D341Med (cell line): ENCODE results near the gene CAMK2B.
A peak's percentile ranks its signal among the peaks of the same experiment; 100 is the strongest.

Experiments
- DNase-seq: peaks from one replicate; pipeline ENCODE4 v3.0.0; 2012; ENCODE audit warnings: low spot score

CAMK2B gene

DNA sequence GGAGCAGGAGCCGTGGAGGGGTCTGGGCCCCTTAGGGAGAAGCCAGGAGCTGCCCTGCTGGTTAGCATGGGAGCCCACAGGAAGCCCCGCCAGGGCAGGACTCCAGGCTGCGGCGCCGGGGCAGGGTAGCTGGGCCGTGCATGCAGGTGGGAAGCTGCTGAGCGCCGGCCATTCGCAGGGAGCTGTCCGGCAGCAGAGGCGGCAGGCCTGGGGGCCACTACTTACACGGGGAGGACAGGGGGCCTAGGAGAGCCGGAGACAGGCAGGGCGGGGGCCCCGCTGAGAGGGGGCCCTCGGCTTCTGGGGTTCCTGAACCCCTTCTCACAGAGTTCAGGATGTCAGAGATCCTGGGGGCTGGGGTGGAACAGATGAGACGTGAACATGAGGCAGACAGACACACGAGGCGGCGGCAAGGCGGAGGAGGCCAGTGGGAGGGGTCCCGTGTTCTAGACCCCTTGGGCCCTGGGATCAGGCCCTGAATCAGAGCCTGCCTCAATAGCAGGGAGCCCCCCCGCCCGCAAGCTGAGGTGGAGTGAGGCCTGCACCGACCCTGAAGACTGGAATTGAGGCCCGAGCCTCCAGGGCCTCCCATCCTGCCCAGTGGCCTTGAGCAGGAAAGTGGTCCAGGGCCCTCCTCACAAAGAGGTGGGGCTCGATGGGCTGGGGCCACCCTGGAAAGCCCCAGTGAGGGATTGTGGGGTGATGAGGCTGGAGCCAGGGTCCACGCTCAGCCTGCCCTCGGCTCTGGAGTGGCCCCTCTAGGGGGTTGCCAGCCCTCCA, 96.6 kb downstream of the CAMK2B start:
- DNase-seq: no peak

DNA sequence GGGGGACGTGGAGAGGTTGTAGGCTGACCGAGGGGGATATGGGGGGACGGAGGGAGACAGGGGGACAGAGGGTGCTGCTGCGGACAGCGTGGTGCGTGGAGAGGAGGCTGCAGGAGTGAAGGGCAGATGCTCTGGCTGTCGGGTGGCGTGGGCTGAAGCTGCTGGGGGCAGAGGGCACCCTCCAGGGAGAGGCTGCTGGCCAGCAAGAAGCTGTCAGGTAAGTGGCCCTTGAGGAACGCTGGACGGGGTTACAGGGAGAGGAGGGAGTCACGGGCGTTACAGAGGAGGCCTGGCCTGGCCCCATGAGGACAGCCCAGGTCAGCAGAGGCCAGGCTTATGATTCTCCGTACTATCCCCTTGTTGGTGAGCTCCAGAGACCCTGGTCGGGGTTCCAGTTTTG, 97.5 kb downstream of the CAMK2B start:
- no peak for DNase-seq

DNA sequence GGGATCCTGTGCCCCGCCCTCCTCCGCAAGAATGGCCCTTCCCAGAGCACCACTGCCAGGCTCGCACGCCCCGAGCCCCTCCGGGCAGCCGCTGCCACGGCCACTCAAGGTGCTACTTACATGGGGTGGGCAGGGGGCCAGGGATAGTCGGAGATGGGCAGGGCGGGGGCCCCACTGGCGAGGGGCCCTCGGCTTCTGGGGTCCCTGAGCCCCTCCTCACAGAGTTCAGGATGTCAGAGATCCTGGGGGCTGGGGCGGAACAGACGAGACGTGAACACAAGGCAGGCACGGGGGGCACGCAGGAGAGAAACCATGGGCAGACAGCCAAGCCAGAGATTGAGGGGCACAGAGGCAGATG, 99.0 kb downstream of the CAMK2B start:
- DNase-seq: no peak

DNA sequence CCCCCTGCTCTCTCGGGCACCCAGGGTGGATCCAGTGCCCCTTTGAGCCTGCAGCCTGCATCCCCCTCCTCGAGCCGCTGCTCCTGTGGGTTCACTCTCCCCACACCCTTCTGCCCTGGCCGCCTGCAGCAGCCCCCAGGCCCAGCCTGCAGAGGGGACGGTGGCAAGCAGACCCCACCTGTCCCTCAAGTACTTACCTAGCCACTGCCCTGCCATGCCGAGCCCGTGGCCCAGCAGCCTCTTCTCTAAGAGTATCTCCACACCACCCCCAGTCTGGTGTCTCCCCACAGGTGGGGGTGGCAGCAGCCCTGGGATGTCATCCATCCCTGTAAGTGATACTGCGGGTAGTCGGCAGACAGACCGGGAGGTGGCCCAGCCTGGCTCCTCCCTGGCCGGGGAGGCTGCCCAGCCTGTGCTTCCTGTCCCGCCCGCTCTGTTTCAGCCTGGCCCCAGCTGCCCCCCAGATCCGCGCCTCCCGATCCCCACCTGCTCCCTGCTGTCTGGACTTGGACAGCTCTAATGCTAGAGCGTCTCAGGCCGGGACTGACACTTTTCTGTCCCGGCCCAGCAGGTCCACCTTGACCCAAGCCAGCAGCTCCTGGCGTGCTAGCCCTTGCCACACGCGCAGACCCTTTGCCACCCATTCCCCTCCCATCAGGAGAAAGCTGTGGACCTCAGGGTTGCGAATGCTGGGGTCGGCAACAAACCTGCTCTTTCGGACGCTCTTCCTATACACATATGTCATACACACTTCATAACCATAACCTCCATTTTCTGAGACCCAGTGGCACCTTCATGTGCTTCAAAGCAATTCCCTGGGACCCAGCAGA, 99.6 kb downstream of the CAMK2B start:
- DNase-seq: no peak

DNA sequence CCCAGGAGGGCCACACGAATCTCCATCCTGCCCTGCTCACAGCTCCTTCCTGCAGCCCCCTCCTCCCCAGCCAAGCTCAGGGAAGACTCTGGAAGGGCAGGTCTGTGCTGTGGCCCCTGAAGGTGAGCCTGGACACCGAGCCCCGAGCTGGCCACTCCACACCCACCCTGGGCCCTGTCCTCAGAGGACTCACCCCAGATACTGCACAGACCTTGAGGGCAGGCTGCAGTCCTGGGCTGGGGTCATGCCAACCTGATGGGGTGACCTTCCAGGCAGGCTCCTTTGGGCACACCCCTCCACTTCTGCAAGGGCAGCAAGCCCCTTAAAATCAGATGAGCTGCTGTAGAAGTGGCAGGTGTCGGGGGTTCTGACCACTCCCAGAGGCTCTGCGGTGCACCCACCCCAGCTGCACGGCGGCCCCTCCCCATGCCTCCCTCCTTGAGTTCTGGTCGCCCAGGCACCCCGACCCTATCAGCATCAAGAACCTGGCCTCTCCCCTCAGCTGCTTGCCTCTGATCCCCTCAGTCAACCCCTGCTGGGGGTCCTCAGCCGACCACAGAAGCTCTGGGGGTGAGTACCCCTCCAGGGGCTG, 100.3 kb downstream of the CAMK2B start:
- DNase-seq: no peak

DNA sequence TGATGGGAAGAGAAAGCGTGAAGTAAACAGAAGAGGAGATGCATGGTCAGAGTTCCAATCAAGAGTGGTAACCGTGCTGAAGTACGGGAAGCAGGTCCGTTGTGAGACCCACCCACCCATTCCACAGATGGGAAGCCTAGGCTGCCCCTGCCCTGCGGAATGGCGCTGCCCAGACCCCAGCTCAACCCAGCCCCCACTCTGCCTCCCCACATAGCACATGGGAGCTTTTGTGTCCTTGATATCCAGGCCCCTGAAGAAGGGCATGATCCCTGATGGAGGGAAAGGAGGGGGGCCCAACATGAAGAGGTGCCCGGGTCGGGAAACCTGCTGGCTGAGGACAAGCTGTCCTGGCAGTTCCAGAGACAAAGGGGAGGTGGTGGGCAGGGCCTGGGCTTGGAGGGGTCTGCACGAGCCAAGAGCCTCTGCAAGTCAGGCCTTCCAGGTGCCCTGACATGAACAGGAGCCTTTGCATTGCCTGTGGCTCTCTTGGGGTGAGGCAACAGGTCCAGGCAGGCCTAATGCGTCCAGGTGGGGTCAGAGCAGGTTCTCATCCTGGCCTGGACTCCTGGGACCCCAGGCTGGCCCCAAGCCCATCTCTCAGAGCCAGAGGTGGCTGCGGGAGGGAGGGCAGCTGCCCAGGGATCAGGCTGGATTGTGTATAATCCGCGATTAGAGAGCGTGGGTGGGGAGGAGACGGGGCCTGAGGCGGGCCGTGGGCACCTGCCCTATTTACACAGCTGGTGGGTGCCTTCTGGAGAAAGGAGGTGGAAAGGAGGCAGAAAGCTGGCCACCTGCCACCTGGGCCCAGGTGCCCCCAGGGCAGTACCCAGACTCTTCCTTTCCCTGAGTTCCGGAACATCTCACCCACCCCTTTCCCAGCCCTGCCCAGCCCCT, 101.1 kb downstream of the CAMK2B start:
- peak; percentile 83 for DNase-seq

DNA sequence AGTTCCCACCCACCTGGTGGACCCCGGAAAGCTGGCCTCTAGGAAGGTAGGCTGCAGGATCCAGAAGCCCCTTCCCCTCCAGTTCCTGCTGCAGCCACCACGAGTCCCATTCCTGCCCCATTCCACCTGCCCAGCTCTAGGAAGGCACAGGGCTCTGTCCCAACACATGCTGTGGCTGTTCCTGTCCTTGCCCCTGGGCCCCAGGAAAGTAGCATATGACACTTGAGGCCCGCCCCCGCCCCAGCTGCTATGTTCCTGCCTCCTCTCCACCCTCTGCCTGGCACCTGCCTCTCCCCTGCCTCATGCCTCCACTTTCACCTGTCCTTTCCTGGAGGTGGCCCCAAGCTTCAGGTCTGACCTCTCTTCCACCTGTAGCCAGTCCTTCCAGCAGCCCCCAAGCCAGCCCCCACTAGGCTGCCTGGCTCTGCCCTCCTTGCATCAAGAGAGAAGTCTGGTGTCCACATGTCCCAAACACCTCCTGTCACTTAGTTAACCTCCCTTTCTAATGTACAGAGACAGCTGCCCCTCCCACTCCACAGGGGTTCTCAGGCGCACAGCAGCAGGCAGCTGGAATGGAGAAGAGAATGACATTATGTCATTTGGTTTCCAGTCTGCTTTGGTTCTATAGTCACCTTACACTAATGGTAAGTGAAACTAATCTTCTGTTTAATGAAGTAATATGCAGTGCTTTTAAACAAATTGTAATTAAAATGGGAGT, 101.9 kb downstream of the CAMK2B start:
- no peak for DNase-seq

DNA sequence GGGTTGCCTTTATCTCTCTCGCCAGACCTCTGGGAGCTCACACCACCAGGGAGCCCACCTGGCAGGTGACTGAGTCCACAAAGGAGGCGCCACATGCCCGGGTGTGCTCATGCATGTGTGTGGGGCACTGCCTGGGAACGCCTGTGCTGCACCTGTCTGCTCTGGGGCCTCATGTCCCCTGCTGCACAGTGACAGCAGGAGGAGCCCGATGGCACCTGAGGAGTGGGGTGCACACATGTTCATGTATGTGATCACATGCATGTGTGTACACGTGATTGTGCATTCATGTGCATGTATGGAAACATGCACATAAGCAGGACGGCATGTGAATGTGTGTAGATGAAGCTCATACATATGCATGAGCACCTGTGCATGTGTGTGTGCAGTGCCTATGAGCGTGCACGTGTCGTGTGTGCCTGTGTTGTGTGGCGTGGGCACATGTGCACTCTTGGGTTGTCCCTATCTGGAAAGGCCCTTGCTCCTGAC, 102.6 kb downstream of the CAMK2B start:
- no peak for DNase-seq

DNA sequence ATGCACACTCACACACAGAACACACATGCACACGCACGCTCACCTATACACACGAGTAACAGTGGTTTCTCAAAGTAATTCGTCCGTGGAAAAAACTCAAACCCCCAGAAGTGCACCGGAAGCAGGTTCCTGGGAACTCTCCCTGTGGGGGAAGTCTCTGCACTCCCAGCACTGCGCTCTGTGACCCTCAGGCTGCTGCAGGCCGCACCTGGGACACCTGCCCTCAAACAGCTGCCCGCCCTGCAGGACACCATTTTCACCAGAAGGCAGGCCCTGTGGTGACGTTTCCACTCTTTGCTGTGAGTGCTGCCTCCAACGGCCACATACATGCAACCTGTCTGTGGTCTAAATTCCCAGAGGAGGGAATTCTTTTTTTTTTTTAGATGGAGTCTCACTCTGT, 103.3 kb downstream of the CAMK2B start:
- no peak for DNase-seq

DNA sequence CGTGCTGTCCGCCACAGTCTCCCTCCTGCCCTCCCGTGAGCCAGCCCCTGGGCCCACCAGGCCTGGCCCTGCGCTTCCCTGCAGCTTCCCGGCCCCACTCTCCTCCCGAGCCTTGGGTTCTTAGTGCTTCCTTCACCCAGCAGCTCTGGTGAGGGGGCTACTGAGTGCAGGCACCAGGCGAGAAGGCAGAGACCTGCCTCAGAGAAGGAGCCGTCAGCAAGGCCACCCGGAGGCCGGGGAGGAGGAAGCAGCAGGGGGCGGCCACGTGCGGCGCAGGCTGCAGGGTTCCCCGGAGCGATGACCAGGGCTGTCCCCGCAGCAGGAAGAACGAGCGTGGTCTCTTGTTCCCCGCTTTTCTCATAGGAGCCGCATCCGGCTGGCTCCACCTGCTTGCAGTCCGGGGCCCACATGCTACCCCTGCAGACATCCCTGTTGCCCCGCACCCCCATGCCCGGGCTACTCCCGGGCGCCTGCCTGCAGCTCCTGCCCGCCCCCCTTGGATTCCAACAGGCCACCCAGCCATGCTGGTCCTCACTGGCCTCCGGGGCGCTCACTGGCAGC, 104.1 kb downstream of the CAMK2B start:
- DNase-seq: no peak

DNA sequence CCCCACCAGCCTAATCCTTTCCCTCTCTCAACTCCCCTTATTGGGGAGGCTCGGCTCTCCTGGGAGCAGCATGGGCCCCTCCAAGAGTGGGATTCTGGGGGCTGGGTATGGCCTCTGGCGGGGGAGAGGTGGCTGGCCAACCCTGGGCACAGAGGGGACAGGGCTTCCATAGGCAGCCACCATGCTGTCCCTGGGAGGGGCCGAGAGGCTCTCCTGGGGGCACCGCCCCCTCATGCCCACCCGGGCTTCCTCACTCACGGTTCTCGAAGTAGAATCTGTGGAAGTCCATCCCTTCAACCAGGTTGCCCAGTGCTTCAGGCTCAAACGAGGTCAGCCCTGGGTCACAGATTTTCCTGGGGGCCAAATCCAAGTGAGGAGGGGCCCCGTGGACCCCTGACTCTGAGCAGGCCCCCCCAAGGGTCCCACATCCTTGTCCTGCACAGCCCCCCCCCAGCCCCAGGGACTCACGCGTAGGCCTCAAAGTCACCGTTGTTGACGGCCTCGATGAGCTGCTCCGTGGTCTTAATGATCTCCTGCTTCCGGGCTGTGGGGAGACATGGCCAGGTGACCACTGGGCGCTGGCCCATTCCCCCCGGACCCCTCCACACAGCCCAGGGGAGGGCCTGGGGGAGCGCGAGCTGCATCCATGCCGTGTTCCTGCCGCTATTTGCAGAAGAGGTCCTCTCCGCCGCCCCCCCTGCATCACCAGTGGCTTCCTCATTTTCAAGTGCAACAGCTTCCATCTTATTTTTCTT, 104.9 kb downstream of the CAMK2B start:
- no peak for DNase-seq

DNA sequence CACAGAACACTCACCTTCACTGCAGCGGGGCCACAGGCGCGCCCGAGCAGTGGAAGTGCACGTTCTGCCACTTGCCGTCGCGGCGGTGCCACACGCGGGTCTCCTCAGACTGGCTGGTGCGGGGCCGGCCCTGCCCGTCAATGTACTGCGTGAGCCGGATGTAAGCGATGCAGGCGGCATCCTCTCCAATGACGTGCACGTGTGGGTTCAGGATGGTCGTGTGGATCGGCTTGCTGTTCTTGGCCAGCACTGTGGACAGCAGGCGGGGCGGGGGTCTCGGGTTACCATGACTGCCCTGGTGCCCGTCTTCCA, 105.4 kb downstream of the CAMK2B start:
- DNase-seq: no peak

DNA sequence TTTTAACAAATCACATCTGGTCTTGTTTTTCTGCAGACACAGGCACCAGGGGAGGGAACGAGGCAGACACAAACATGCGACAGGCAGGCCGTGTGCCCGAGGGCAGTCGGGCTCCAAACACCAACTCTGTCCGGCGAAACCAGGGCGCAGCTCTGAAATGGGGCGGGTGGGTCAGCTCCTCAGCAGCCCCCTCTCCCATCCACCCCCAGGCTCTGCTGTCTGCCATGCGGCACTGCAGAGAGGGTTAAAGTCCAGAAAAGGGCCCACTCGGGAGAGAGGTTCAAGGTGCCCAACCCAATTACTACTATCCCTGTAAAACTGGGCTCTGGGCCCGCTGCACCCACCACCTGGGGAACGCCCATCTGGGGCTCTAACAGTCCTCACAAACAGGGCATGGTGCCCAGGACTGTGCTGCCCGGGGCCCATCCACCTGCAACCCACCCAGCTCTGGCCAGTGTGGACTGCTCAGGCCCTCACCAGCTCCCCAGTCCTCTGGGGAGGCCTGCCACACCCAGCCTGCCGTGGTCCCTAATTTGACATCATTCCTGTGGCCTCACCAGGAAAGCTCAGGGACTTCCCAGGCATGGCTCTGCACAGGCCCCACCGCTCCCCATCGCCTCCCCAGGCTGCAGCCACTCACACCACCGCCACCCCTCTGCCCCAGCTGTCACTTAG, 105.9 kb downstream of the CAMK2B start:
- DNase-seq: no peak

DNA sequence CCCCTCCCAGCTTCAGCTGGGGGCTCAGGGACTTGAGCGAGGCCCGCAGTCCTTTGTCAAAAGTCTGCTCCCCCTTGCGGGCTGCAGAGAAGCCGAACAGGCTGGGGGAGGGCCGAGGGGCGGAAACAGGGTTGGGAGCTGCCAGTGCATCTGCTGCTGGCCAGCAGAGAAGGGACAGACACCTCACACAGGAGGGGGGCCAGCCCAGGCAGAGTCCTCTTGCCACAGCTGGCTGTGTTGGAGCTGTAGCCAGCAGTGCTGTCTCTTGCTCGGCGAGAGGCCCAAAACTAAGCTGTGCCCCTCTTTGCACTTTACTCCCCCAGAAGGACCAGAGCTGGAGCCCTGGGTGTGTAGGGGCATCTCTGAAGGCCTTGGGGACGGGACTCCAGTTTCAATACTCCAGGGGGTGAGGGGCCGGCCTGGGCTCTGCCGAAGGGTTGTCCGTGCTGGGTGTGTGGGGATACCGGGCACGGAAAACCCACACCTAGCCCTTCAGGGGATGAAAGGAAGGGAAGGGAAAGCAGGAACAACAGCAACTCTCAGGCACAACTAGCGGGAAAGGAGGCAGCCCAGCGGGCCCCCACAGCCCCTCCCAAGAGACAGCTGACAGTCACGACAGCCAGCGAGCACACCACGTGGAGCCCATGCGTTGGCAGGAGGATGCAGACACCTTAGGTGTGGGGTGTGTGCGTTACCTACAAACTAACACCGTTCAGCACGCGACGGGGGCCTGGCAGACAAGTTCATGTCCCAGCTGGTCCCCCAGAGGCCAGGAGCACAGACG, 106.8 kb downstream of the CAMK2B start:
- no peak for DNase-seq

DNA sequence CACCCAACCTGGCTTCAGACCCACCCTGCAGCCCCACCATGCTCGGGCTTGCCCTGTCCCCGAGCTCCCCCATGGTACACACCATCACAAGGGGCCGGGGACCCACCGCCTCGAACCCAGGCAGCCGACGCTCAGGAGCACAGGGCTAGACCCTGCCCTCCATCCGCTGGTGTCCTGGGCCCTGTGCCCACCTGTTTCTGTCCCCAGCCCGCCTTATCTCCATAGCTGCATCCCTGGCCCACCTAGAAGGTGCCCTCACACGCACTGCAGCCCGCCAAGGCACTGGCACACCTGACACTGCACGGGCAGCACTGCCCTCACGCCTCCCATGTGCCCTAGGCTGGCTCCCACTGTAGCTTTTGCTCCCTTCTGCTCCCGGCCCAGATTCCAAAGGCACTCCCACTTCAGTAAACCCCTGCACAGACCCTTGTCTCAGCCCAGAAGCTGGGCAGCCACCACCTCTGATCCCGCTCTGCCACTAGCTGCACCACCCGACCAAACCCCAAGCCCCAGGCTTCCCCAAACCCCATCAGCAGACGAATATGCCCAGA, 107.5 kb downstream of the CAMK2B start:
- no peak for DNase-seq

DNA sequence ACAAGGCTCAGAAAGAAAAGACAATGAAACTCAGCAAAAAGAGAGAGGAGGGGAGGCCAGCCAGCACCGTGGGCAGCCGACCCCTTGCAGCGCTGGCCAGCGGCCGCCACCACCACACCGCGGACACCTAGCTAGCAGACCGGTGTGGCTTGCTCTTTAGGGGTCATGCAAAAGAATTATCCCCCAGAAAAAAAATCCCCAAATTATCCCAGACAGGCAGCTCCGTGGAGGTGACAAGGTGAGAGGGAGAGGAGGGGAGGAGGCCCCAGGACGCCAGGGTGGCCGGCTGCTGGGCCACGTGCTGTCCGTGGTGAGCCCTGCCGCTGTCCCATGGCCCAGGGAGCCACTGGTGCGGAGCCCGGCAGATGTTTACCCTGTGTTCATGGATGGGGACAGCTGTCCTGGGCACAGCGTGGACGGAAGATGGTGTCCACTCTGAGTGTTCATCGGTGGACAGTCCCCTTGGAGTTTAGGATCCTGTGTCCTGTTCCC, 108.1 kb downstream of the CAMK2B start:
- DNase-seq: no peak

DNA sequence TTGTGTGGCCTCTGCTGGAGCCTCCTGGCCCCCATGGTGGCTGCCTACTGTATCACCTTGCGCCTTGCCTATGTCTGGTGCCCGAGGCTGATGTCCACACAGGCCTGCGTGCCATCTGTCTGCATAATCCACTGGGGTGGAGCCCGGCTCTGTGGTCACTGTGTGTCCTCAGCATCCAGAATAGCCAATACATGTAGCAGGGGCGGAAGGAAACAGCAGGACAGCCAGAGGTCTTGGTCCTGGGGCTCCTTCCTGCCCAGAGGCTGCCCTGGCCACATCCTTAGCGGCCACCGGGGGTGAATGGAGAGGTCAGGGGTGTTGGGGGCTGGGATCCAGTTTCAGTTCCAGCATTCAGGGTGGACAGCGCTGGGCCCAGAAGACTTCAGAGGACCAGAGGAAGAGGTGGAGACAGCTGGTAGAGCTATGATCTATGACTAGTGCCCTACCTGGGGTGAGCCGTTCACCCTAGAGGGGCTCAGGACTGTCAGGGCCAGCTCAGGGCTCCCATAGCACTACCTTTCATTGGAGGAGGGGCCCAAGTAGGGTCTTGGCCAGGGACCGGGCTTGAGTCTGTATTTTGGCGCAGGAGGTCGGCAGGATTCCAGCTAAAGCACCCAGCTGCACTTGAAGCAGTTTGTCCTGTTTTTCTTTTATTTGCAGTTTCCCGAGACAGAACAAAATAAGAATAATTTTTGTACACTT, 108.7 kb downstream of the CAMK2B start:
- DNase-seq: no peak

DNA sequence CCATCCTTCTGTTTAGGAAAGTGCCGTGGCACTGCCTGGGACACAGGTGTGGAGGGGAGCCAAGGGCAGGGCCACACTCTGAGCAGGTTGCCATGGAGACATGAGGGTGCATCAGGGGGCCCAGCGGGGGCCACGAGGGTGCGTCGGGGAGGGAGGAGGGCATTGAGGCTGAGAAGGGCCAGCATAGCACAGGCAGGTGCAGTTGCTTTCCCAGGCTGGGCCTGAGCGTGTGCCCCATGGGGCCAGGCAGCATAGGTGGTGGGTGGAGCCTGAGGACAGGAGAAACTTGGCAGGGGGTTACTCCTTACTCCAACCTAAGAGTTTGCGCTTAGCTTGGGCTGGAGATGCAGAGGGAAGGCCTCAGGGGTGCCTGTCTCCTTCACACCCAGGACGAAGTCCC, 109.4 kb downstream of the CAMK2B start:
- DNase-seq: no peak
